ENCODE data around the gene ADAM12.

The ADAM12 gene

GRCh38 chr10:126092366-126093215, 295.7 kb downstream of the ADAM12 start:
- H3K4me1 Mint-ChIP-seq (ENCODE audit: low read depth), result no peaks in the 10 kb centered on the region
- no peaks in the 10 kb centered on the region for H3K27me3 Mint-ChIP-seq (ENCODE audit: low read depth)
- H3K4me3 Mint-ChIP-seq, result no peak overlapping the region
- H3K9me3 Mint-ChIP-seq, result no peaks in the 10 kb centered on the region
- no peak overlapping the region for H3K27ac Mint-ChIP-seq
- H3K36me3 Mint-ChIP-seq (ENCODE audit: low read depth), result no peaks in the 10 kb centered on the region

GRCh38 chr10:126090911-126091728, 297.2 kb downstream of the ADAM12 start:
- Mint-ChIP-seq H3K27me3 (ENCODE audit: low read depth) (no peaks in the 10 kb centered on the region), H3K36me3 (ENCODE audit: low read depth) (no peaks in the 10 kb centered on the region), H3K4me1 (ENCODE audit: low read depth) (no peaks in the 10 kb centered on the region), H3K4me3 (no peak overlapping the region), H3K9me3 (no peaks in the 10 kb centered on the region), H3K27ac (no peak overlapping the region)

- no peaks in the 10 kb centered on the region for H3K4me1 Mint-ChIP-seq (ENCODE audit: low read depth)
- H3K36me3 Mint-ChIP-seq (ENCODE audit: low read depth), result no peaks in the 10 kb centered on the region
- no peak overlapping the region for H3K4me3 Mint-ChIP-seq
- H3K27me3 Mint-ChIP-seq (ENCODE audit: low read depth), result no peaks in the 10 kb centered on the region
- no peaks in the 10 kb centered on the region for H3K9me3 Mint-ChIP-seq
- no peak overlapping the region for H3K27ac Mint-ChIP-seq
Observed at GRCh38 chr10:126090443-126090842, 297.8 kb downstream of the ADAM12 start.

GRCh38 chr10:126087796-126088505, 300.3 kb downstream of the ADAM12 start:
- H3K27me3 Mint-ChIP-seq (ENCODE audit: low read depth), result no peaks in the 10 kb centered on the region
- H3K27ac Mint-ChIP-seq, result no peak overlapping the region
- no peak overlapping the region for H3K4me3 Mint-ChIP-seq
- no peaks in the 10 kb centered on the region for H3K9me3 Mint-ChIP-seq
- H3K36me3 Mint-ChIP-seq (ENCODE audit: low read depth), result no peaks in the 10 kb centered on the region
- no peaks in the 10 kb centered on the region for H3K4me1 Mint-ChIP-seq (ENCODE audit: low read depth)

- Mint-ChIP-seq H3K27ac (no peak overlapping the region), H3K27me3 (ENCODE audit: low read depth) (no peaks in the 10 kb centered on the region), H3K4me1 (ENCODE audit: low read depth) (no peaks in the 10 kb centered on the region), H3K4me3 (no peak overlapping the region), H3K36me3 (ENCODE audit: low read depth) (no peaks in the 10 kb centered on the region), H3K9me3 (no peaks in the 10 kb centered on the region)
Observed at GRCh38 chr10:126087153-126087680, 301.1 kb downstream of the ADAM12 start.

GRCh38 chr10:126085806-126086205, 302.5 kb downstream of the ADAM12 start:
- Mint-ChIP-seq H3K36me3 (ENCODE audit: low read depth) (no peaks in the 10 kb centered on the region), H3K4me1 (ENCODE audit: low read depth) (no peaks in the 10 kb centered on the region), H3K4me3 (no peak overlapping the region), H3K27ac (no peak overlapping the region), H3K27me3 (ENCODE audit: low read depth) (no peaks in the 10 kb centered on the region), H3K9me3 (no peaks in the 10 kb centered on the region)

- no peaks in the 10 kb centered on the region for H3K27me3 Mint-ChIP-seq (ENCODE audit: low read depth)
- no peaks in the 10 kb centered on the region for H3K4me1 Mint-ChIP-seq (ENCODE audit: low read depth)
- no peak overlapping the region for H3K4me3 Mint-ChIP-seq
- H3K36me3 Mint-ChIP-seq (ENCODE audit: low read depth), result no peaks in the 10 kb centered on the region
- H3K9me3 Mint-ChIP-seq, result no peaks in the 10 kb centered on the region
- no peak overlapping the region for H3K27ac Mint-ChIP-seq
Observed at GRCh38 chr10:126084369-126084768, 303.9 kb downstream of the ADAM12 start.

- Mint-ChIP-seq H3K36me3 (ENCODE audit: low read depth) (no peaks in the 10 kb centered on the region), H3K27me3 (ENCODE audit: low read depth) (no peaks in the 10 kb centered on the region), H3K27ac (no peak overlapping the region), H3K9me3 (no peaks in the 10 kb centered on the region), H3K4me3 (no peak overlapping the region), H3K4me1 (ENCODE audit: low read depth) (no peaks in the 10 kb centered on the region)
Observed at GRCh38 chr10:126083009-126083408, 305.3 kb downstream of the ADAM12 start.

GRCh38 chr10:126081841-126082466, 306.3 kb downstream of the ADAM12 start:
- Mint-ChIP-seq H3K27me3 (ENCODE audit: low read depth) (no peaks in the 10 kb centered on the region), H3K4me1 (ENCODE audit: low read depth) (no peaks in the 10 kb centered on the region), H3K36me3 (ENCODE audit: low read depth) (no peaks in the 10 kb centered on the region), H3K9me3 (no peaks in the 10 kb centered on the region), H3K27ac (no peak overlapping the region), H3K4me3 (no peak overlapping the region)

- Mint-ChIP-seq H3K36me3 (ENCODE audit: low read depth) (no peaks in the 10 kb centered on the region), H3K27me3 (ENCODE audit: low read depth) (no peaks in the 10 kb centered on the region), H3K4me3 (no peak overlapping the region)
Observed at GRCh38 chr10:126080879-126081411, 307.3 kb downstream of the ADAM12 start.

GRCh38 chr10:126080291-126080825, 307.9 kb downstream of the ADAM12 start:
- Mint-ChIP-seq H3K36me3 (ENCODE audit: low read depth) (no peaks in the 10 kb centered on the region), H3K4me3 (no peak overlapping the region), H3K4me1 (ENCODE audit: low read depth) (no peaks in the 10 kb centered on the region), H3K27me3 (ENCODE audit: low read depth) (no peaks in the 10 kb centered on the region), H3K9me3 (no peaks in the 10 kb centered on the region), H3K27ac (no peak overlapping the region)

More at GRCh38 chr10:126080879-126081411, 307.3 kb downstream of the ADAM12 start:
- Mint-ChIP-seq H3K4me1 (ENCODE audit: low read depth) (no peaks in the 10 kb centered on the region), H3K27ac (no peak overlapping the region), H3K9me3 (no peaks in the 10 kb centered on the region)

- H3K27ac Mint-ChIP-seq, result no peak overlapping the region
- H3K4me1 Mint-ChIP-seq (ENCODE audit: low read depth), result no peaks in the 10 kb centered on the region
- no peaks in the 10 kb centered on the region for H3K9me3 Mint-ChIP-seq
- H3K4me3 Mint-ChIP-seq, result no peak overlapping the region
- no peaks in the 10 kb centered on the region for H3K36me3 Mint-ChIP-seq (ENCODE audit: low read depth)
- peaks cover 3% of the 10 kb centered on the region for H3K27me3 Mint-ChIP-seq (ENCODE audit: low read depth)
Observed at GRCh38 chr10:126075009-126075408, 313.3 kb downstream of the ADAM12 start.

GRCh38 chr10:126074291-126074690, 314.0 kb downstream of the ADAM12 start:
- H3K27me3 Mint-ChIP-seq (ENCODE audit: low read depth), result peaks cover 3% of the 10 kb centered on the region
- H3K4me3 Mint-ChIP-seq, result no peak overlapping the region
- no peaks in the 10 kb centered on the region for H3K9me3 Mint-ChIP-seq
- no peaks in the 10 kb centered on the region for H3K36me3 Mint-ChIP-seq (ENCODE audit: low read depth)
- no peak overlapping the region for H3K27ac Mint-ChIP-seq
- no peaks in the 10 kb centered on the region for H3K4me1 Mint-ChIP-seq (ENCODE audit: low read depth)
